Testis (tissue), 3 donors: Measurements from ENCODE around the gene LMBRD1. TPM values are rescaled to one million over a fixed set of nuclear protein-coding genes. Genes with fewer than 3 reads are reported as not detected.

Experiments used
- DNase-seq: peaks from one replicate; pipeline ENCODE4 v3.0.0-alpha.2; 2019
- H3K27ac ChIP-seq, 2 donors: fragments of 200-600 bp; sonication (generic); one replicate each; pipeline ENCODE4 v1.5.1; 2019
- H3K27me3 ChIP-seq: fragments of 200-600 bp; sonication (generic); one replicate; pipeline ENCODE4 v1.5.1; 2019
- H3K36me3 ChIP-seq: fragments of 200-600 bp; sonication (generic); one replicate; pipeline ENCODE4 v1.5.1; 2017; ENCODE audit warnings: low read depth; ENCODE audit errors: missing control alignments
- H3K4me1 ChIP-seq: fragments of 200-600 bp; sonication (generic); one replicate; pipeline ENCODE4 v1.5.1; 2019
- H3K4me3 ChIP-seq, 2 donors: fragments of 200-600 bp; sonication (generic); one replicate each; pipeline ENCODE4 v1.5.1; 2017 to 2019
- H3K9me3 ChIP-seq: fragments of 200-600 bp; sonication (generic); one replicate; pipeline ENCODE4 v1.5.1; 2017
- POLR2A ChIP-seq: fragments of 450-650 bp; IDR thresholded peaks from one replicate; pipeline ENCODE4 v1.6.1; 2017; ENCODE audit warnings: antibody characterized with exemption, mild to moderate bottlenecking, moderate library complexity
- WGBS, 2 donors: methylation state at CpG; one replicate each; pipeline ENCODE4 v1.1.5; 2018; 5-methylcytosine and 5-hydroxymethylcytosine counted together
- intact Hi-C: fragments of 100-400 bp; cut with DNase I; formaldehyde crosslinking; loops from one replicate; pipeline ENCODE4 v1.15.1; 2023; ENCODE audit warnings: low total_unique reads
- polyA plus RNA-seq: library from polyadenylated mRNA; stranded (reverse); fragments of 350-450 nt; fragmentation: Illumina TruSeq; extraction: RNeasy Lipid Tissue Mini Kit (QIAGEN cat#74804); gene quantifications from one replicate; pipeline ENCODE4 v1.2.3, GENCODE V29; 2014; ENCODE audit warnings: low read depth, low replicate concordance; ENCODE audit not compliant: insufficient read depth
- total RNA-seq, 2 donors: library from RNA; depleted of rRNA; stranded (reverse); fragments of >200 nt; gene quantifications; one replicate each; pipeline ENCODE4 v1.2.3, GENCODE V29; 2016
- TF ChIP-seq, protein P1 (sequence below), 3 experiments: fragments of 450-650 bp in 2 of 3; fragments of 200-600 bp in 1 of 3; sonication (generic) in 1 of 3; IDR thresholded peaks; one replicate each; pipeline ENCODE4 v1.5.1; 2016 to 2019; ENCODE audit warnings: antibody characterized with exemption in 3 of 3, mild to moderate bottlenecking in 2 of 3, moderate library complexity in 1 of 3

Gene LMBRD1
- total and polyA plus RNA-seq, 3 donors from 2014 or later, result 43.0 to 54.4 (median 49.2) TPM

DNA sequence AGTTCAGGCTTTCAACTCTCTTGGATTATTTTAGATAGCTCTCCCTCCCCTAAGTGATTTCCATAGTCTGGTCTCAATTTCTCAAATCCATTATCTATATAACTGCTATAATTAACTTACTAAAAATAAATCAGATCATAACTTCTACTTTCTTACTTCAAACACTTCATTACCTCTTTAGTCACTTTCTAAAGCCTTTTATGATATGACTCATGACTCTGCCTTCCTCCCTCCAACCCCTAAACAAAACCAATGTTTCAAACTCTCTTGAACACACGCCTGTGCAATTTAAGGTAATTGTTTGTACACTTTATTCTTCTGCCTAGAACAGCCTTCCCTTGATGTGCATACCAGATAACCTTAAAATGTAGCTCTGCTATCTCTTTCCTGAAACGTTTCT, 100.5 kb downstream of the LMBRD1 start:
- no peak for DNase-seq
- WGBS, 2 donors, result 50 to 63% methylated on average over 2 of the region's 2 CpGs
- no peak for TF ChIP-seq POLR2A
- TF ChIP-seq, protein P1, sequence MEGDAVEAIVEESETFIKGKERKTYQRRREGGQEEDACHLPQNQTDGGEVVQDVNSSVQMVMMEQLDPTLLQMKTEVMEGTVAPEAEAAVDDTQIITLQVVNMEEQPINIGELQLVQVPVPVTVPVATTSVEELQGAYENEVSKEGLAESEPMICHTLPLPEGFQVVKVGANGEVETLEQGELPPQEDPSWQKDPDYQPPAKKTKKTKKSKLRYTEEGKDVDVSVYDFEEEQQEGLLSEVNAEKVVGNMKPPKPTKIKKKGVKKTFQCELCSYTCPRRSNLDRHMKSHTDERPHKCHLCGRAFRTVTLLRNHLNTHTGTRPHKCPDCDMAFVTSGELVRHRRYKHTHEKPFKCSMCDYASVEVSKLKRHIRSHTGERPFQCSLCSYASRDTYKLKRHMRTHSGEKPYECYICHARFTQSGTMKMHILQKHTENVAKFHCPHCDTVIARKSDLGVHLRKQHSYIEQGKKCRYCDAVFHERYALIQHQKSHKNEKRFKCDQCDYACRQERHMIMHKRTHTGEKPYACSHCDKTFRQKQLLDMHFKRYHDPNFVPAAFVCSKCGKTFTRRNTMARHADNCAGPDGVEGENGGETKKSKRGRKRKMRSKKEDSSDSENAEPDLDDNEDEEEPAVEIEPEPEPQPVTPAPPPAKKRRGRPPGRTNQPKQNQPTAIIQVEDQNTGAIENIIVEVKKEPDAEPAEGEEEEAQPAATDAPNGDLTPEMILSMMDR (IDR thresholded peaks at IDR 0.05), result no peak
- H3K27me3 ChIP-seq, result no peaks in the 10 kb centered on the region
- no peaks in the 10 kb centered on the region for H3K9me3 ChIP-seq
- peaks cover 4% of the 10 kb centered on the region for H3K4me1 ChIP-seq
- H3K27ac ChIP-seq, result no peak overlapping the region
- no peak overlapping the region for H3K4me3 ChIP-seq
- intact Hi-C loops, result no loop called here
- no peaks in the 10 kb centered on the region for H3K36me3 ChIP-seq

DNA sequence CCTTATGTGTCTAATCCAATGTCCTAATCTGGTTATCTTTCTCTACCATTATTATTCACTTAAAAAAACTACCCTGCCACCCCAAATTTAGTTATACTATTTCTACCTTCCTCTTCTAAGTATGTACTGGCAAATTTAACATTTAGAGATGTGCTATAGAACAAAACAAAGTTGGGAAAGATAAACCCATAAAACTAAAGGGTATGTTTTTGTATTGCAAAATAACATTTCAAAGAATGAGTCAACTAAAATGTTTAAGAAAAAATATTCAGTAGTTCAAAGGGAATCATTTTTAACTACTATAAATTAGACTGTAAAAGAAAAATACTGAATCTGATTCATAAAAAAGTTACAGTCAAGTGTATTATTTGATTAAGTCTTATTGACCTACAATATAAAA, 103.0 kb downstream of the LMBRD1 start:
- Histone ChIP-seq H3K27me3 (no peaks in the 10 kb centered on the region), H3K9me3 (no peaks in the 10 kb centered on the region), H3K4me3 (no peak overlapping the region), H3K4me1 (peaks cover 4% of the 10 kb centered on the region), H3K36me3 (no peaks in the 10 kb centered on the region), H3K27ac (no peak overlapping the region)
- intact Hi-C loops, result no loop called here
- TF ChIP-seq, protein P1 (IDR thresholded peaks at IDR 0.05), result no peak
- no peak for TF ChIP-seq POLR2A
- no peak for DNase-seq

DNA sequence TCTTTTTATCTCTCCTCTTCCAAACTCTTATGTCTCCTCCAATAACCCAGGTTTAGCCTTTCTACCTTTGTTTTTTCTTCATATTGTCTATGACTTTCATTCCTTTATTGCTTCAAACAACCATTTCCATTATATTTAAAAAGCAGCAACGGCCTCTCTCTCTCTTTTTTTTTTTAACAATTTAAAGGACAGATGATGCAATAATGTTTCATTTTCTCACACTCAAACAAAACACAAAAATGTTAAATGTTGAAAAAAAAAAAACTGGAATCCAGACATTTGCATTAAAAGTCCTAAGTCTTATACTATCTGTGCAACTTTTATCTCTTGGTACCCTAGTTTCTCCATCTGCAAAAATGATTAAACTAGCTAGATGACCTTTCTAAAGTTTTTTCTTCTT, 105.8 kb downstream of the LMBRD1 start:
- 62 to 76% methylated on average over 1 of the region's 1 CpG for WGBS, 2 donors
- intact Hi-C loops, result no loop called here
- no peak overlapping the region for H3K27ac ChIP-seq
- no peak for TF ChIP-seq POLR2A
- TF ChIP-seq, protein P1 (IDR thresholded peaks at IDR 0.05), result no peak
- H3K27me3 ChIP-seq, result no peaks in the 10 kb centered on the region
- H3K4me1 ChIP-seq, result no peaks in the 10 kb centered on the region
- H3K36me3 ChIP-seq, result no peaks in the 10 kb centered on the region
- DNase-seq, result no peak
- no peak overlapping the region for H3K4me3 ChIP-seq
- no peaks in the 10 kb centered on the region for H3K9me3 ChIP-seq

DNA sequence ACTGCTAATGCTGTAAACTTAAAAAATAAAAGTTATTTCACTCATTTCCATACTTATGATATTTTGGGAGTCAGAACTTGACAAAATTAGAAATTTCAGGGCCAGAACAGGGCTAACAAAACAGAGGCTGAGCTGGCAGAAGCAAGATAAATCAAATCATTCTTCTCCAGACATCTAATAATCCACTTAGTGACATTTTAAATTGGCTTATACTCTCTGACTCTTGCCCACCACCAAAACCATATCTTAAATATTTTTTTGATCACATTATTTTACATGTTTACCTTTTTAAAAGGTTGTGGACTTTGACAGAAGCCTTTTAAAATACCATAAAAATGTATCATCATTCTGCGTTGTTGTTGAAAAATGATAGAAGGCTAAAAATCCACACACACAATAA, 116.5 kb downstream of the LMBRD1 start:
- Histone ChIP-seq H3K27me3 (no peaks in the 10 kb centered on the region), H3K9me3 (no peaks in the 10 kb centered on the region), H3K4me1 (no peaks in the 10 kb centered on the region), H3K4me3 (no peak overlapping the region), H3K27ac (no peak overlapping the region), H3K36me3 (no peaks in the 10 kb centered on the region)
- intact Hi-C loops, result no loop called here
- TF ChIP-seq POLR2A, result no peak
- TF ChIP-seq, protein P1 (IDR thresholded peaks at IDR 0.05), result no peak
- no peak for DNase-seq
- 95 to 98% methylated on average over 1 of the region's 1 CpG for WGBS, 2 donors

DNA sequence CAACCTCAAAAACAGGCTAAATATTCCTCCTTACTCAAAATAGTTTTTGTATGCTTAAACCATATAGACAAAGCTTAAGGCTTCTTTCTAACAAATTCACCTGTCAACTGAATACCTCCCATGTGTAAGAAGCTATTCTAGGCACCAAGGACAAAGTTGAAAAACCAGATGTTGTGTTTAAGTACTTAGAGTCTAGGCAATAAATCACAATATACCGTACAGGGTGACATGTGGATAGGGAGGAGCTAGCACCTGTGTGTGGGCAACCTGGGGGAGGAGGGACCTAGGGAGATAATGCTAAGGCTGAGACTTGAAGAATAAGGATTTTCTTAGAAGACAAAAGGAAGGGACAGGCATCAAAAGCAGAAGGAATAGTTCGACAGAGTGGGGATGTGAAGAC, 123.5 kb downstream of the LMBRD1 start:
- H3K4me3 ChIP-seq, result no peak overlapping the region
- intact Hi-C loops, result no loop called here
- no peak for TF ChIP-seq POLR2A
- TF ChIP-seq, protein P1 (IDR thresholded peaks at IDR 0.05), result no peak
- H3K27ac ChIP-seq, result no peak overlapping the region
- H3K4me1 ChIP-seq, result no peaks in the 10 kb centered on the region
- H3K9me3 ChIP-seq, result no peaks in the 10 kb centered on the region
- H3K36me3 ChIP-seq, result no peaks in the 10 kb centered on the region
- H3K27me3 ChIP-seq, result no peaks in the 10 kb centered on the region
- DNase-seq, result no peak
- WGBS, 2 donors, result 42 to 55% methylated on average over 2 of the region's 2 CpGs
